ENCODE results near the gene TMEM184A. TPM values are rescaled to one million over a fixed set of nuclear protein-coding genes. Genes with fewer than 3 reads are reported as not detected.

The TMEM184A gene
- total RNA-seq, 1 experiment from 2014 or later: 50.9 TPM

- DNase-seq (ENCODE audit: low spot score): no peak
These were observed 15.2 kb downstream of the TMEM184A start for GRCh38 chr7:1540776-1541271.

DNA sequence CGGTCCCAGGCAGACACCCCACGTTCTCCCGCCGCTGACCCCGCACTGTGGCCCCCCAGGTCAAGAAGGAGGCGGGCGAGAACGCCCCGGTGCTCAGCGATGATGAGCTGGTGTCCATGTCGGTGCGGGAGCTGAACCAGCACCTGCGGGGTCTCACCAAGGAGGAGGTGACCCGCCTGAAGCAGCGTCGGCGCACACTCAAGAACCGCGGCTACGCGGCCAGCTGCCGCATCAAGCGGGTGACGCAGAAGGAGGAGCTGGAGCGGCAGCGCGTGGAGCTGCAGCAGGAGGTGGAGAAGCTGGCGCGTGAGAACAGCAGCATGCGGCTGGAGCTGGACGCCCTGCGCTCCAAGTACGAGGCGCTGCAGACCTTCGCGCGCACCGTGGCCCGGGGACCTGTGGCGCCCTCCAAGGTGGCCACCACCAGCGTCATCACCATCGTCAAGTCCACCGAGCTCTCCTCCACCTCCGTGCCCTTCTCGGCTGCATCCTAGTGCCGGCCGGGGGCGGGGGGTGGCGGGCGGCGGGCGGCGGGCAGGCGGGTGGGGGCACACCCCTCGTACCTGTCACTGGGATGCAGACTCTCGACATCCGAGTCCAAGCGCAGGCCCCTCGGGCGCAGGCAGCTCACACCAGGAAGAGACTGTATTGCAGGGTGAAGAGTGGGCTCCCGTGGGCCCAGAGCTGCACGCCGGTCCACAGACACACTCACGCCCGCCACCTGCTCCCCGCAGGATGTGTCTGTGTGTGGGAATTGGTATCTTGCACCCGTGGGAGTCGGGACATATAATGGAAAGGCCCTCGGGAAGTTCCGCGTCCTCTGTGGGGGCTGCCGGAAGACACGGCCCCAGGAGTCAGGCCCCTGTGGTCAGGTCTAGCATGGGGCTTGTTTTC, 15.9 kb downstream of the TMEM184A start:
- no peak for DNase-seq (ENCODE audit: low spot score)

- no peak for DNase-seq (ENCODE audit: low spot score)
These were observed 16.7 kb downstream of the TMEM184A start for GRCh38 chr7:1539181-1539881.

- no peak for DNase-seq (ENCODE audit: low spot score)
These were observed 17.3 kb downstream of the TMEM184A start for GRCh38 chr7:1538544-1539180.

- DNase-seq (ENCODE audit: low spot score): no peak
These were observed 18.2 kb downstream of the TMEM184A start for GRCh38 chr7:1537535-1538412.

DNA sequence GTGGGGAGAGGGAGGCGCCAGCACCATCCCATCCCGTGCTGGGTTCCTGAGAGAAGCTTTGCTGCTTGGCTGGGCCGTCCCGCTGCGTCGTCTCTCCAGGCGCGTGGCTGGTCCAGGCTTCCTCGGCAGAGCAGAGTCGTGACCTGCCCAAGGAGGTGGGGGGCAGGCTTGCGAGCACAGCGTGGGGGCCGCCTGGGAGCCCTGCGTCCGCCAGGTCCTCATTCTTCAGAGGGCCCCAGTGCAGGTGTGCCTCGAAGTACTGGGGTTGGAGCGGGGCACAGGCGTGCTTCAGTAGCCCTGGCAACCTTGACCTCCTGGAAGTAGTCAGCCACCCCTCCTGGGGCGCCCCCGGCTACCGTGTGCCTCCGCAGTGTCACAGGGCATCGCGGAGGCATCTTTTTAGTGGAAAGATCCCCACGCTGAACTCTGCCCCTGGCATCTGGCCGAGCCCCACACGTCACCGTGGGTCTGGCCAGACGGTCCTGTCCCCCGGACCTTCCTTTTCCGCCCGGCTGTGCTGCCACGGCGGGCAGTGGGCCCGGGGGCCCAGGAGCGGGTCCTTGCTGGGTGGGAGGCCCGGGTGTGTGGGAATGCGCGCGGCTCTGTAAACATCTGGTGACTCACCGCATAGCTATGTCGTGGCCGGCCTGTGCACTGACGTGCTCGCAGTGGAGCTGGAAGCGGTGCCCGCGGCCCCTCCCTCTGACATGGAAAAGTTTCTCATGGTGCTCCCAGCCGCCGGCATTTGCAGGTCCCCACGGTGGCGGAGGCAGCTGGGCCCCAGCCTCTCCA, 19.1 kb downstream of the TMEM184A start:
- DNase-seq (ENCODE audit: low spot score): peak; percentile 95

GRCh38 chr7:1536455-1536742, 19.6 kb downstream of the TMEM184A start:
- DNase-seq (ENCODE audit: low spot score): no peak

DNA sequence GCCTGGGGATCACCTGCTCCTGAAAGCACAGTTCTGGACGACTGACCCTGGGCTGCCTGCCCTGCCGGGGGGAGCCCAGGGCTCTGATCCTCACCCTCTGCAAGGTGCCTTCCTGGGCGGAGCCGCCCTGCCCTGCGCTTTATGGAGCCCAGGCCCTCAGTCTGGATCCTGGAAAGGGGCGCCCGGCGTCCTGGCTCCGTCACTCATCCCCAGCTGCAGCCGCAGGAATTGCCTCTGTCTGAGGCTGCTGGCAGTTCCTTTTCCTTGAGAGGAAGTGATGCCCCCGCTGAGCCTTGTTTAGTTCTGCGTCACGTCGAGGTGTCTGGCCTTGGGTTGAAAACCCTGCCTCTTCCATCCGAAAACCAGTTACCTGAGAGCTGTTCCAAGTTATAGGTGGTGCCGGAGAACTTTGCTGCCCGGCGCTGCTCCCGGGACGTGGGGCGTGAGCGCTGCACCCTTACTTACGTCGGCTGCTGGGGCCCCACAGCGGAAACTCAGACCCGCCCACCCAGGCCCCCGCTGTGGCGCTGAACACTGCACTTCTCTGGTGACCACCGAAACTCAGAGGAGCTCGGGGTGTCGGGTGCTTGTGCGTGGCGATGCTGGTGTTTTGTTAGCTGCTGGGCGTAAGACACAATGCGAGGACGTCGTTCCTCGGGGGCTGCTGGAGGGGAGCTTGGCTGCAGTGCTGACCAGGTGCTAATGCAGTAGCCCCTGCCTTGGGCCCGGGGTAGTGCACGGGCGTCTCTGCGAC, 20.1 kb downstream of the TMEM184A start:
- peak; percentile 44 for DNase-seq (ENCODE audit: low spot score)

- DNase-seq (ENCODE audit: low spot score): no peak
These were observed 20.9 kb downstream of the TMEM184A start for GRCh38 chr7:1535100-1535458.

- DNase-seq (ENCODE audit: low spot score): no peak
These were observed 21.5 kb downstream of the TMEM184A start for GRCh38 chr7:1534330-1535099.

GRCh38 chr7:1533547-1534329, 22.3 kb downstream of the TMEM184A start:
- DNase-seq (ENCODE audit: low spot score): peak; percentile 62

GRCh38 chr7:1533255-1533546, 22.8 kb downstream of the TMEM184A start:
- no peak for DNase-seq (ENCODE audit: low spot score)

DNA sequence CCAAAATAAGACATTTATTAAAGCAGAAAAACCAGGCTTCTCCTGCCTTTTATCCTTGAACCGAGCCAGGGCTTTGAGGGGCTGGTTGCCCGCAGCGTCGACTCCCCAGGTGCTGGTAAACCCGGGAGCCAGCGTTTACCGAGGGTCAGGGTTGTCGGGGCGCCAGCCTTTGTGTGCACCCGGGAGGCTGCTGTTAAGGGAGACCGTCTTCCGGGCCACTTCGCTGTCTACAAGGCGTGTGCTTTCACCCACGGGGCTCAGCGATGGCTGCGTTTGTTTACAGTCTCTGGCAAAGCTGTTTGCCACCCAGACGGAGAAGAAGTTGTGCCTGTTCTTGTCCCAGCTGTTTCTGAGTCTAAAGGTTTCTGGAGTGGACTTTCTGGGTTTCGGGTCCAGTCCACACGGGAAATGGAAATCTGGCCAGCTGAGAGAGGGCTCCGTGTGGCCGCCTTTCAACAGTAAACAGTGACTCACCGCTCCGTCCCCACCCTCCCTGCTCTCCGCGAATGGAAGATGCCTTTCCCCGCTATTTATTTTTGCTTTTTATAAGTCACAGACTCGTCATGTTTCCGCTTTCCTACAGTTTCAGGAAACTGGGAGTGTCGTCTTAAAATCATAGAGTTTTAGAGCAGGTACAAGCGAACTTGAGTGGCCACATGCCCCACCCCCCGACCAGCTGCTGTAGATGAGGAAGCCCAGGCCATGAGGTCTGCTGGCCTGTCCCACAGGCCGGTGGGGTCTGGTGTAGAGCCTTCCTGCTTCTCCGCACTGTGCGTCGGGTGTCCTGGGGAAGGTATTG, 23.4 kb downstream of the TMEM184A start:
- peak; percentile 97 for DNase-seq (ENCODE audit: low spot score)

DNA sequence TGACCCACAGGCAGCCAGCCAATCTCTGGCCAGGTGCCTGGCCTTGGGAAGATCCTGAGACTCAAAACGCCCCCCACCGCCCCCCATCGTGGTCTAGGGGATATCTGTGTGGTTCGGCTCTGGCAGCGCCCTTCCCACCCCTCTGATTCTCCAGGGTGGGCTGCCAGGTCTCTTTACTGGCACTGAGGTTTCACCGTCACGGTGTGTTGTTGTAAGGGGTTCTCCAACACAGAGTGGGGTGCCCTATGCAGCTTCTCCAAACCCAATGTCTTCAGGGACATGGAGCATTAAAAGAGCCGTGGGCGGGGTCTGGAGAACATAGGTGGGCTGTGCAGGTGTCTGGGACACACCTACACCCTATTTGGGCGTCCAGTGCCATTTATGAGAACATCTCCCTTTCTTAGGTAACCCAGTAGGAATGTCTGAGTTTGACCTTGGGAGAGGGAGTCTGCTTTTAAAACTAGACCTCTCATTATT, 24.0 kb downstream of the TMEM184A start:
- DNase-seq (ENCODE audit: low spot score): peak; percentile 62

GRCh38 chr7:1531263-1531978, 24.6 kb downstream of the TMEM184A start:
- peak; percentile 59 for DNase-seq (ENCODE audit: low spot score)

GRCh38 chr7:1530946-1531262, 25.1 kb downstream of the TMEM184A start:
- DNase-seq (ENCODE audit: low spot score): no peak

All from HT-29 (cell line).